Trophoblast cell (in vitro differentiated cells and primary cell): ENCODE results near the gene HIGD2A.

Source experiments
- DNase-seq, 2 donors: peaks; one replicate each; pipeline ENCODE4 v3.0.0-alpha.2; 2016
- H2AFZ ChIP-seq: 2 replicates; pipeline ENCODE4 v1.6.1; 2013; ENCODE audit warnings: low read length, moderate library complexity, mild to moderate bottlenecking; ENCODE audit not compliant: insufficient read depth, poor library complexity
- H2AK5ac ChIP-seq: 2 replicates; pipeline ENCODE4 v1.6.1; 2013; ENCODE audit warnings: mild to moderate bottlenecking, low read length
- H2BK120ac ChIP-seq: 2 replicates; pipeline ENCODE4 v1.6.1; 2013; ENCODE audit warnings: low read length, mild to moderate bottlenecking, moderate library complexity; ENCODE audit not compliant: insufficient read depth, poor library complexity
- H2BK12ac ChIP-seq: 2 replicates; pipeline ENCODE4 v1.6.1; 2013; ENCODE audit warnings: mild to moderate bottlenecking, low read length, moderate library complexity
- H2BK5ac ChIP-seq: 2 replicates; pipeline ENCODE4 v1.6.1; 2013; ENCODE audit warnings: low read length, low read depth, moderate library complexity, mild to moderate bottlenecking; ENCODE audit not compliant: poor library complexity
- H3K14ac ChIP-seq: 2 replicates; pipeline ENCODE4 v1.6.1; 2013; ENCODE audit warnings: mild to moderate bottlenecking, low read length
- H3K18ac ChIP-seq: 2 replicates; pipeline ENCODE4 v1.6.1; 2013; ENCODE audit warnings: mild to moderate bottlenecking, low read length
- H3K23ac ChIP-seq: 2 replicates; pipeline ENCODE4 v1.6.1; 2013; ENCODE audit warnings: low read length
- H3K27ac ChIP-seq: 2 replicates; pipeline ENCODE4 v1.5.1; 2013; ENCODE audit warnings: low read depth, mild to moderate bottlenecking, inconsistent platforms, low read length, moderate library complexity
- H3K27me3 ChIP-seq: 2 replicates; pipeline ENCODE4 v1.6.1; 2013; ENCODE audit warnings: inconsistent platforms, mild to moderate bottlenecking, low read length, moderate library complexity; ENCODE audit not compliant: insufficient read depth
- H3K36me3 ChIP-seq, 2 experiments: 1 replicate in 1 of 2; 2 replicates in 1 of 2; pipeline ENCODE4 v1.6.1; 2013; ENCODE audit warnings: low read length in 2 of 2, mild to moderate bottlenecking in 2 of 2, moderate library complexity in 1 of 2; ENCODE audit not compliant: insufficient read depth in 2 of 2, control insufficient read depth in 1 of 2
- H3K4ac ChIP-seq: 2 replicates; pipeline ENCODE4 v1.6.1; 2013; ENCODE audit warnings: low read depth, mild to moderate bottlenecking, low read length, moderate library complexity
- H3K4me1 ChIP-seq, 2 experiments: 1 replicate in 1 of 2; 2 replicates in 1 of 2; pipeline ENCODE4 v1.6.1; 2013; ENCODE audit warnings: low read length in 2 of 2, mild to moderate bottlenecking in 2 of 2, moderate library complexity in 1 of 2; ENCODE audit not compliant: insufficient read depth in 2 of 2, control insufficient read depth in 1 of 2
- H3K4me2 ChIP-seq: 2 replicates; pipeline ENCODE4 v1.6.1; 2013; ENCODE audit warnings: inconsistent platforms, mild to moderate bottlenecking, low read length, moderate library complexity
- H3K4me3 ChIP-seq: 2 replicates; pipeline ENCODE4 v1.5.1; 2013; ENCODE audit warnings: mild to moderate bottlenecking, low read depth, low read length, inconsistent platforms
- H3K79me1 ChIP-seq: one replicate; pipeline ENCODE4 v1.6.1; 2013; ENCODE audit warnings: low read length
- H3K79me2 ChIP-seq: 2 replicates; pipeline ENCODE4 v1.6.1; 2013; ENCODE audit warnings: low read length, mild to moderate bottlenecking; ENCODE audit not compliant: control insufficient read depth, insufficient read depth, poor library complexity
- H3K9ac ChIP-seq: 2 replicates; pipeline ENCODE4 v1.6.1; 2013; ENCODE audit warnings: mild to moderate bottlenecking, low read length
- H3K9me3 ChIP-seq: 2 replicates; pipeline ENCODE4 v1.6.1; 2013; ENCODE audit warnings: low read depth, mild to moderate bottlenecking, control low read depth, inconsistent platforms, low read length; ENCODE audit not compliant: insufficient read depth
- H4K12ac ChIP-seq: 2 replicates; pipeline ENCODE4 v1.6.1; 2013; ENCODE audit warnings: low read depth, mild to moderate bottlenecking, low read length, moderate library complexity
- H4K8ac ChIP-seq: 2 replicates; pipeline ENCODE4 v1.6.1; 2013; ENCODE audit warnings: low read depth, mild to moderate bottlenecking, low read length, moderate library complexity
- H4K91ac ChIP-seq: one replicate; pipeline ENCODE4 v1.6.1; 2013; ENCODE audit warnings: low read depth, mild to moderate bottlenecking, low read length, moderate library complexity
- WGBS: extraction: QIAGEN DNeasy Blood & Tissue Kit; methylation state at CpG from one replicate; pipeline ENCODE4 v1.1.7; 2013; ENCODE audit warnings: missing lambda C conversion rate; ENCODE audit not compliant: insufficient read length, insufficient coverage; ENCODE audit errors: extremely low coverage; 5-methylcytosine and 5-hydroxymethylcytosine counted together

HIGD2A gene

GRCh38 chr5:176394096-176394495 lies 5.5 kb downstream of the HIGD2A start:
- no peak for DNase-seq
- no peak overlapping the region for H3K14ac ChIP-seq
- H3K79me1 ChIP-seq, result peaks cover 4% of the 10 kb centered on the region
- no peak overlapping the region for H2AFZ ChIP-seq
- H4K8ac ChIP-seq, result no peak overlapping the region
- H3K4me1 ChIP-seq, result peaks cover 5 to 13% of the 10 kb centered on the region in 2 experiments
- no peak overlapping the region for H4K12ac ChIP-seq
- H3K27ac ChIP-seq, result no peak overlapping the region
- H2BK12ac ChIP-seq, result no peak overlapping the region
- H3K27me3 ChIP-seq, result no peaks in the 10 kb centered on the region
- H4K91ac ChIP-seq, result no peak overlapping the region
- peaks cover 42 to 60% of the 10 kb centered on the region in 2 experiments for H3K36me3 ChIP-seq
- H3K9ac ChIP-seq, result no peak overlapping the region
- H2BK120ac ChIP-seq, result no peak overlapping the region
- H3K79me2 ChIP-seq, result peaks cover 4% of the 10 kb centered on the region
- no peak overlapping the region for H2BK5ac ChIP-seq
- WGBS, result no CpG with 5 or more reads among the region's 9 CpGs
- no peak overlapping the region for H3K18ac ChIP-seq
- no peaks in the 10 kb centered on the region for H3K9me3 ChIP-seq
- H3K4me2 ChIP-seq, result no peak overlapping the region
- H2AK5ac ChIP-seq, result no peak overlapping the region
- no peak overlapping the region for H3K4me3 ChIP-seq
- H3K23ac ChIP-seq, result no peak overlapping the region
- no peak overlapping the region for H3K4ac ChIP-seq

DNA sequence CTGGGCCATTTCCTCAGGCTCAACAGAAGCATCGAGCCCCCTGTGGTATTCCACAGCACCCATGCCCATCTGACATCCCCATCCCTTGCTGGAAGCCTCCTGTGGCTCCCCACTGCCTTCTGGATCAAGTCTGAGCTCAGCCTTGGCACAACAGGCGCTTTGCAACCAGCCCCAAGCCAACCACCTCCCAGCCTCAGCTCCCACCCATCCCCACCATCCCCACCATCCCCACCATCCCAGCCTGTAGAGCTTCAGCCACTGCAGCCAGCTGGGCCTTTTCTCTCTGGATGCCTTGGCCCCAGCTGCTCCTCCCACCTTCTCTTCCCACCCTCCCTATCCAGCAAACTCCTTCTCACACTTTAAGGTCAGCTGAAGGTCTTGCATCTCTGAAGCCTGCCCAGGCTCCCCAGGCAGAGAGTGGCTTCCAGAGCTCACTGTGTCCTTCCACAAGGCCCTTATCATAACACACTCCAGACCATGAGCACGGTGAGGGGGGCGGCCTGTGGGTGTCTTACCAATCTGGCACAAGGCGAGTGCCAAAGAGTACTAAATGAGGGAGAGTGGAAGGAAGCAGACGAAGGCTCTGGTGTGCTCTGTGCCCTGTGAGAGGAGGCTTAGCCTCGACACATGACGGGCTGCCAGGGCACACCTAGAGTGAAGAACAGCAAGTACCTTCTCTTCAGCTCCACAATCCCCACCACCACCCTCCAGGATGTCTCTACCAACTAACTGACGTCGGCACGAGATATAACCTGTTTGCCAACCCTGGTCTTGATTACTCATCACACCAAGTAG lies 6.5 kb downstream of the HIGD2A start:
- H4K12ac ChIP-seq, result no peak overlapping the region
- no peak overlapping the region for H2AK5ac ChIP-seq
- no peak overlapping the region for H4K8ac ChIP-seq
- H3K9me3 ChIP-seq, result no peaks in the 10 kb centered on the region
- H3K23ac ChIP-seq, result no peak overlapping the region
- no peak overlapping the region for H3K27ac ChIP-seq
- no peak overlapping the region for H3K4me2 ChIP-seq
- no peaks in the 10 kb centered on the region for H3K27me3 ChIP-seq
- no peak overlapping the region for H3K14ac ChIP-seq
- H2BK5ac ChIP-seq, result no peak overlapping the region
- no CpG with 5 or more reads among the region's 11 CpGs for WGBS
- H3K9ac ChIP-seq, result no peak overlapping the region
- H3K4me1 ChIP-seq, result peaks cover 5 to 11% of the 10 kb centered on the region in 2 experiments
- H4K91ac ChIP-seq, result no peak overlapping the region
- H2BK120ac ChIP-seq, result no peak overlapping the region
- no peak overlapping the region for H3K4ac ChIP-seq
- H2AFZ ChIP-seq, result no peak overlapping the region
- no peak overlapping the region for H2BK12ac ChIP-seq
- DNase-seq, result no peak
- no peak overlapping the region for H3K18ac ChIP-seq
- peaks cover 42 to 61% of the 10 kb centered on the region in 2 experiments for H3K36me3 ChIP-seq
- peaks cover 2% of the 10 kb centered on the region for H3K79me1 ChIP-seq
- H3K79me2 ChIP-seq, result no peaks in the 10 kb centered on the region
- no peak overlapping the region for H3K4me3 ChIP-seq

- WGBS, result no CpG with 5 or more reads among the region's 6 CpGs
Observed at GRCh38 chr5:176396330-176396729, 7.8 kb downstream of the HIGD2A start.

GRCh38 chr5:176397736-176398420 lies 9.3 kb downstream of the HIGD2A start:
- no peak overlapping the region for H3K9ac ChIP-seq
- no peak overlapping the region for H2BK5ac ChIP-seq
- no CpG with 5 or more reads among the region's 18 CpGs for WGBS
- H2AFZ ChIP-seq, result no peak overlapping the region
- no peak overlapping the region for H2BK12ac ChIP-seq
- H4K12ac ChIP-seq, result no peak overlapping the region
- H3K27ac ChIP-seq, result no peak overlapping the region
- no peak overlapping the region for H3K4me3 ChIP-seq
- DNase-seq, result no peak
- H4K91ac ChIP-seq, result no peak overlapping the region
- no peak overlapping the region for H2AK5ac ChIP-seq
- peaks cover 5 to 11% of the 10 kb centered on the region in 2 experiments for H3K4me1 ChIP-seq
- no peak overlapping the region for H3K14ac ChIP-seq
- H2BK120ac ChIP-seq, result no peak overlapping the region
- no peak overlapping the region for H3K23ac ChIP-seq
- peaks cover 40 to 48% of the 10 kb centered on the region in 2 experiments for H3K36me3 ChIP-seq
- no peaks in the 10 kb centered on the region for H3K9me3 ChIP-seq
- H3K4me2 ChIP-seq, result no peak overlapping the region
- H4K8ac ChIP-seq, result no peak overlapping the region
- no peaks in the 10 kb centered on the region for H3K79me2 ChIP-seq
- no peaks in the 10 kb centered on the region for H3K27me3 ChIP-seq
- H3K79me1 ChIP-seq, result peaks cover 2% of the 10 kb centered on the region
- no peak overlapping the region for H3K4ac ChIP-seq
- no peak overlapping the region for H3K18ac ChIP-seq

More at GRCh38 chr5:176396330-176396729, 7.8 kb downstream of the HIGD2A start:
- Histone ChIP-seq H2AK5ac (no peak overlapping the region), H3K27ac (peak overlapping the region; percentile 28), H2BK120ac (no peak overlapping the region), H3K4me2 (no peak overlapping the region), H3K4me1 (peaks cover 5 to 11% of the 10 kb centered on the region in 2 experiments), H2AFZ (no peak overlapping the region), H3K79me2 (no peaks in the 10 kb centered on the region), H4K12ac (no peak overlapping the region), H3K9ac (no peak overlapping the region), H3K9me3 (no peaks in the 10 kb centered on the region), H4K91ac (peak overlapping the region; percentile 50), H3K4ac (no peak overlapping the region), H3K14ac (no peak overlapping the region), H3K18ac (peak overlapping the region; percentile 51), H3K79me1 (peaks cover 2% of the 10 kb centered on the region), H4K8ac (peak overlapping the region; percentile 59), H3K4me3 (no peak overlapping the region), H3K27me3 (no peaks in the 10 kb centered on the region), H2BK5ac (no peak overlapping the region), H3K23ac (no peak overlapping the region), H3K36me3 (peaks cover 46 to 59% of the 10 kb centered on the region in 2 experiments), H2BK12ac (peak overlapping the region; percentile 26)
- no peak for DNase-seq
